Liver (tissue), 9 donors: ENCODE results near the gene BBC3. TPM values are rescaled to one million over a fixed set of nuclear protein-coding genes. Genes with fewer than 3 reads are reported as not detected.

Source experiments
- DNase-seq: peaks from one replicate; pipeline ENCODE4 v3.0.0-alpha.2; 2017; ENCODE audit warnings: low spot score
- H3K27ac ChIP-seq, 2 donors: one replicate each; pipeline ENCODE4 v1.7.0; 2013; ENCODE audit warnings: inconsistent platforms in 2 of 2, low read length in 2 of 2, control low read depth in 1 of 2, low read depth in 1 of 2, mild to moderate bottlenecking in 1 of 2
- H3K27me3 ChIP-seq, 4 donors: one replicate each; pipeline versions ENCODE4 v1.6.1 to v1.7.0; 2013; ENCODE audit warnings: low read length in 3 of 4, inconsistent platforms in 1 of 4, mild to moderate bottlenecking in 1 of 4, moderate library complexity in 1 of 4; ENCODE audit not compliant: control insufficient read depth in 4 of 4, insufficient read depth in 4 of 4
- H3K36me3 ChIP-seq, 4 donors: one replicate each; pipeline versions ENCODE4 v1.6.1 to v1.7.0; 2013; ENCODE audit warnings: low read length in 3 of 4, mild to moderate bottlenecking in 3 of 4, low read depth in 1 of 4, moderate library complexity in 1 of 4; ENCODE audit not compliant: control insufficient read depth in 4 of 4, insufficient read depth in 3 of 4
- H3K4me1 ChIP-seq, 4 donors: one replicate each; pipeline versions ENCODE4 v1.6.1 to v1.7.0; 2013; ENCODE audit warnings: low read length in 3 of 4, mild to moderate bottlenecking in 3 of 4, moderate library complexity in 1 of 4; ENCODE audit not compliant: control insufficient read depth in 4 of 4, insufficient read depth in 4 of 4
- H3K4me3 ChIP-seq, 3 donors: one replicate each; pipeline versions ENCODE4 v1.6.1 to v1.7.0; 2013; ENCODE audit warnings: low read length in 3 of 3, control low read depth in 1 of 3, low read depth in 1 of 3, mild to moderate bottlenecking in 1 of 3
- H3K9ac ChIP-seq, 2 donors: one replicate each; pipeline ENCODE4 v1.7.0; 2013; ENCODE audit warnings: low read length in 2 of 2, mild to moderate bottlenecking in 2 of 2, moderate library complexity in 2 of 2, control low read depth in 1 of 2, low read depth in 1 of 2
- H3K9me3 ChIP-seq, 4 donors: one replicate each; pipeline versions ENCODE4 v1.6.1 to v1.7.0; 2013; ENCODE audit warnings: low read length in 3 of 4; ENCODE audit not compliant: control insufficient read depth in 4 of 4
- FOXA1 ChIP-seq: IDR thresholded peaks from 2 replicates; pipeline ENCODE4 v1.6.1; 2016; ENCODE audit warnings: antibody characterized with exemption
- FOXA2 ChIP-seq: IDR thresholded peaks from 2 replicates; pipeline ENCODE4 v1.6.1; 2016; ENCODE audit warnings: antibody characterized with exemption
- GABPA ChIP-seq, 2 donors: IDR thresholded peaks in 1 of 2; conservative IDR thresholded peaks in 1 of 2; 2 replicates each; pipeline ENCODE4 v1.6.1; 2016; ENCODE audit warnings: antibody characterized with exemption in 2 of 2, mild to moderate bottlenecking in 1 of 2, moderate library complexity in 1 of 2
- HNF4A ChIP-seq, 2 donors: conservative IDR thresholded peaks; 2 replicates each; pipeline ENCODE4 v1.6.1; 2016; ENCODE audit warnings: antibody characterized with exemption in 2 of 2, mild to moderate bottlenecking in 2 of 2
- HNF4G ChIP-seq: IDR thresholded peaks from 2 replicates; pipeline ENCODE4 v1.6.1; 2016; ENCODE audit warnings: antibody characterized with exemption
- JUND ChIP-seq, 2 donors: IDR thresholded peaks; 2 replicates each; pipeline ENCODE4 v1.6.1; 2016; ENCODE audit warnings: antibody characterized with exemption in 2 of 2
- NR2F2 ChIP-seq: IDR thresholded peaks from 2 replicates; pipeline ENCODE4 v1.6.1; 2016; ENCODE audit warnings: antibody characterized with exemption
- RAD21 ChIP-seq, 2 donors: IDR thresholded peaks; 2 replicates each; pipeline ENCODE4 v1.6.1; 2016; ENCODE audit warnings: antibody characterized with exemption in 2 of 2, mild to moderate bottlenecking in 2 of 2
- RXRA ChIP-seq, 2 donors: IDR thresholded peaks; 2 replicates each; pipeline ENCODE4 v1.6.1; 2017 to 2018; ENCODE audit warnings: antibody characterized with exemption in 2 of 2, mild to moderate bottlenecking in 1 of 2
- SP1 ChIP-seq: IDR thresholded peaks from 2 replicates; pipeline ENCODE4 v1.6.1; 2018; ENCODE audit warnings: antibody characterized with exemption, mild to moderate bottlenecking
- TAF1 ChIP-seq: conservative IDR thresholded peaks from 2 replicates; pipeline ENCODE4 v1.6.1; 2016; ENCODE audit warnings: antibody characterized with exemption, mild to moderate bottlenecking
- YY1 ChIP-seq: IDR thresholded peaks from 2 replicates; pipeline ENCODE4 v1.6.1; 2016; ENCODE audit warnings: antibody characterized with exemption, mild to moderate bottlenecking
- WGBS: extraction: QIAGEN DNeasy Blood & Tissue Kit; methylation state at CpG from one replicate; pipeline ENCODE4 v1.1.7; 2013; 5-methylcytosine and 5-hydroxymethylcytosine counted together
- polyA plus RNA-seq, 2 donors: library from polyadenylated mRNA; stranded (reverse) in 1 of 2; unstranded in 1 of 2; fragments of 200-250 nt in 1 of 2; fragments of >200 nt in 1 of 2; fragmentation: Nextera tagmentation in 1 of 2; extraction: Ambion mirVana in 1 of 2; gene quantifications; one replicate each; pipeline versions ENCODE4 v1.2.1 to v1.2.3, GENCODE V29; 2013 to 2015
- total RNA-seq, 2 donors: library from RNA; depleted of rRNA; stranded (reverse); fragments of >200 nt; gene quantifications; one replicate each; pipeline ENCODE4 v1.2.3, GENCODE V29; 2014
- TF ChIP-seq, protein P1 (sequence below): IDR thresholded peaks from 2 replicates; pipeline ENCODE4 v1.6.1; 2016; ENCODE audit warnings: antibody characterized with exemption
- TF ChIP-seq, protein P2 (sequence below): fragments of 150-350 bp; IDR thresholded peaks from 2 replicates; pipeline ENCODE4 v1.5.1; 2017; ENCODE audit warnings: improper control_type of control experiment, low read depth, low read length; ENCODE audit not compliant: missing input control
- TF ChIP-seq, protein P3 (sequence below): IDR thresholded peaks from 2 replicates; pipeline ENCODE4 v1.6.1; 2016; ENCODE audit warnings: antibody characterized with exemption
- TF ChIP-seq, protein P4 (sequence below): IDR thresholded peaks from 2 replicates; pipeline ENCODE4 v1.6.1; 2016; ENCODE audit warnings: antibody characterized with exemption, mild to moderate bottlenecking
- donor health status: healthy.
- donor health status: healthy.
- donor health status: healthy.
- donor health status: healthy.
- donor health status: healthy.

Gene BBC3
- total and polyA plus RNA-seq, 4 donors, result 0.35 to 2.6 (median 1.6) TPM

DNA sequence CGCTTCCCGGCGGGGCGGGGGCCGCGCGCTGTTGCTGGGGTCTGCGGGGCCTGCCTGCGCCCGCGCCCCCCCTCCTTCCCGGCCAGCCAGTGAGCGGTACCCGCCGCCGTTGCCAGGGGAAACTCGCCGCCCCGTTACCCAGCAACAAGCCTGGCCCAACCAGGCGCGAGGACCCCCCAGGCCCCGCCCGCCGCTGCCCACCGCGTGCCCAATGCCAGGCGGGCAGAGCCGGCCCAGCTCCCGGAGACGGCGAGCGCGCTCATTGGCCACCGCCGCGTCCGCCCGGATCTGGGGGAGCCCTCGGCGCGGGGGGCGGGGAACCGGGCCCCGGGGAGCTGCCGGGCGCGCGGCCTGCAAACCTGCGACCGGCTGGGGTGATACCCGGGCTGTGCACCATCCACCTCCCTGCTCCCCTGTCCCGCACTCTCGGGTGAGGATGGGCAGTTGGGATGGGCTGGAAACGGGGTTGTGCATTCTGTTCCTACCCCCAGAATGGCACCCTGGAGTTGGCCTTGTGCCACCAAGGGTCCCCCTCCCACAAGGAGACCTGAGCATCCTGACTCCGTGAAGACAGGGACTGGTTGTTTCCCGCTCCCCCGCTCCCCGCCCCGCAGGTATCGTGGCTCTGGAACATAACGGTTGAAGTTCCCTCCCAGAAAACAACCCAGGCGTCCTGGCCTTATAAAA lies 8.8 kb upstream of the BBC3 start (continued):
- no peak for TF ChIP-seq GABPA (IDR thresholded peaks at IDR 0.05 in 1 of 2, conservative IDR thresholded peaks at IDR 0.05 in 1 of 2)
- TF ChIP-seq TAF1, result no peak
- TF ChIP-seq SP1, result no peak
- no peak for TF ChIP-seq RXRA (IDR thresholded peaks at IDR 0.05)

DNA sequence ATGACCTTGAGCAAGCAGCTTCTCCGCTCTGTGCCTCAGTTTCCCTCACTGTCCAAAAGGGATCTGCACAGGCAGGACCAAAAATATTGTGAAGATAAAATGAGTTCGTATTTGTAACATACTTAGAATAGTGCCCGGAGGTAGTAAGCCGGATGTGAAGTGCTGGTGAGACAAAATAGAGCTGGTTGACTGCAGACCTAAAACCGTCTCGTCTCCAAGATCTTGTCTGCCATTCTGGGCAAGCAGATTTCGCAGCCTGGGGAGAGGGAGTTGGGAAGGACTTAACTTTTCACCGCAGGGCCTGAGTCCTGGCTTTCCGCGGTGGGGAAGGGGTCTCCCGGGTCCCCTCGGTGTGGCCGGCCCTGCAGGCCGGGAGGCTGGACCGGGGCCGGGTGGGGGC lies 8.2 kb upstream of the BBC3 start:
- 19% methylated on average over 16 of the region's 16 CpGs for WGBS
- H3K9me3 ChIP-seq, result no peaks in the 10 kb centered on the region
- H3K27ac ChIP-seq, result no peak overlapping the region
- TF ChIP-seq FOXA2 (no peak), GABPA (IDR thresholded peaks at IDR 0.05 in 1 of 2, conservative IDR thresholded peaks at IDR 0.05 in 1 of 2) (no peak), RXRA (IDR thresholded peaks at IDR 0.05) (no peak), NR2F2 (no peak), SP1 (no peak), YY1 (no peak), FOXA1 (no peak)
- H3K36me3 ChIP-seq, result no peaks in the 10 kb centered on the region
- H3K9ac ChIP-seq, result no peak overlapping the region
- H3K4me1 ChIP-seq, result peaks cover 0 to 8% (median 6%) of the 10 kb centered on the region in 4 donors
- no peak overlapping the region for H3K4me3 ChIP-seq
- peaks cover 0 to 4% (median 0%) of the 10 kb centered on the region in 4 donors for H3K27me3 ChIP-seq
- DNase-seq, result no peak

DNA sequence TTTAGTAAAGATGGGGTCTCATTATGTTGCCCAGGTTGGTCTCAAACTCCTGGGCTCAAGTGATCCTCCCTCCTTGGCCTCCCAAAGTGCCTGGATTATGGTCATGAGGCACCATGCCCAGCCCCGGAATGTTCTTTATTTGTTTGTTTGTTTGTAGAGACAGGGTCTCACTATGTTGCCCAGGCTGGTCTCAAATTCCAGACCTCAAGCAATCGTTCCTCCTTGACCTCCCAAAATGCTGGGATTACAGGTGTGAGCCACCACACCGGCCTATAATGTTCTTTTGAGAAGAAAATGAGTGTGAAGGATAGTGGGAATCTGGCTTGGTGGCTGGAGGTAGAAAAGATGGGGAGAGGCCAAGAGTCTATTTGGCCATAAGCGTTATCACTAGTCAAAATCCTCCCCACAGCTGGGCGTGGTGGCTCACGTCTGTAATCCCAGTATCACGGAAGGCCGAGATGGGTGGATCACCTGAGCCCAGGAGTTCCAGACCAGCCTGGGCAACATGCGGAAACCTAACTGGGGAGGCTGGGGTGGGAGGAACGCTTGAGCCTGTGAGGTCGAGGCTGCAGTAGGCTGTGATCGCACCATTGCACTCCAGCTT lies 5.2 kb upstream of the BBC3 start:
- H3K4me3 ChIP-seq, result no peak overlapping the region
- no peaks in the 10 kb centered on the region for H3K36me3 ChIP-seq
- no peak for DNase-seq
- H3K4me1 ChIP-seq, result peaks cover 0 to 9% (median 6%) of the 10 kb centered on the region in 4 donors
- 87% methylated on average over 12 of the region's 12 CpGs for WGBS
- H3K9ac ChIP-seq, result no peak overlapping the region
- no peaks in the 10 kb centered on the region for H3K9me3 ChIP-seq
- no peak for TF ChIP-seq HNF4G
- TF ChIP-seq, protein P1, sequence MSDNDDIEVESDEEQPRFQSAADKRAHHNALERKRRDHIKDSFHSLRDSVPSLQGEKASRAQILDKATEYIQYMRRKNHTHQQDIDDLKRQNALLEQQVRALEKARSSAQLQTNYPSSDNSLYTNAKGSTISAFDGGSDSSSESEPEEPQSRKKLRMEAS, result no peak
- no peak overlapping the region for H3K27ac ChIP-seq
- no peaks in the 10 kb centered on the region for H3K27me3 ChIP-seq

DNA sequence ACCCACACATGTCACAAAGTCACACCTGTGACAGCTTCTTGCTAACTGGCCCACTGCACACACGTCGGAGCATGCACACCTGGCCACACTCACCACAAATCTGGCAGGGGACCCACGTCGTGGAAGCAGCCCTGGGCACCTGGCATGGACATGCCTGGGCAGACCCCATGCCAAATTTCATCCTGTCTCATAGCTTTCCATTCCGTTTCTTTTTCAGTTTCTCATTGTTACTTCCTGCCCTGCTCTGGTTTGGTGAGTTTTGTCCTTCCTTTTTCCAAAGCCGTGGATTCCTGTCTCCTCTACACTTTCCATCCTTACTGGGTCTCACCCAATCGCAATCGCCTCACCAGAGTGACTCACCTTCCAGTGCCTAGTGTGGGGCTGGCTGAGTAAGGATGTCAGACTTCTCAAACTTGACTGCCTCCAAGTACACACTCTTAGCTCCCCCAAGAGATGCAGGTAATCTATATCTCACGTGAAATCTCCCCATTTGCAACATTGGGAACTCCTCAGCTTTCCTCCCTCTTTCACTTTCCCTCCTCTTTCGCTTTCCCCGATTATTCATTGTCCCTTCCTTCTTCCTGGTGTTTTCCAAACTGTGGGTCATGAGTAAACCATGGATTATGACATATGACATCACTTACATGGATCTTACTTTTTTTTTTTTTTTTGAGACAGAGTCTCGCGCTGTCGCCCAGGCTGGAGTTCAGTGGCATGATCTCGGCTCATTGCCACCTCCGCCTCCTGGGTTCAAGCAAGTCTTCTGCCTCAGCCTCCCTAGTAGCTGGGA lies 1.6 kb upstream of the BBC3 start:
- Histone ChIP-seq H3K4me3 (no peak overlapping the region), H3K27me3 (no peaks in the 10 kb centered on the region), H3K9me3 (no peaks in the 10 kb centered on the region), H3K9ac (no peak overlapping the region), H3K36me3 (no peaks in the 10 kb centered on the region), H3K27ac (peak overlapping the region in 1 of 2 donors; percentile 34), H3K4me1 (peaks cover 5 to 31% (median 18%) of the 10 kb centered on the region in 4 donors)
- TF ChIP-seq, protein P2, sequence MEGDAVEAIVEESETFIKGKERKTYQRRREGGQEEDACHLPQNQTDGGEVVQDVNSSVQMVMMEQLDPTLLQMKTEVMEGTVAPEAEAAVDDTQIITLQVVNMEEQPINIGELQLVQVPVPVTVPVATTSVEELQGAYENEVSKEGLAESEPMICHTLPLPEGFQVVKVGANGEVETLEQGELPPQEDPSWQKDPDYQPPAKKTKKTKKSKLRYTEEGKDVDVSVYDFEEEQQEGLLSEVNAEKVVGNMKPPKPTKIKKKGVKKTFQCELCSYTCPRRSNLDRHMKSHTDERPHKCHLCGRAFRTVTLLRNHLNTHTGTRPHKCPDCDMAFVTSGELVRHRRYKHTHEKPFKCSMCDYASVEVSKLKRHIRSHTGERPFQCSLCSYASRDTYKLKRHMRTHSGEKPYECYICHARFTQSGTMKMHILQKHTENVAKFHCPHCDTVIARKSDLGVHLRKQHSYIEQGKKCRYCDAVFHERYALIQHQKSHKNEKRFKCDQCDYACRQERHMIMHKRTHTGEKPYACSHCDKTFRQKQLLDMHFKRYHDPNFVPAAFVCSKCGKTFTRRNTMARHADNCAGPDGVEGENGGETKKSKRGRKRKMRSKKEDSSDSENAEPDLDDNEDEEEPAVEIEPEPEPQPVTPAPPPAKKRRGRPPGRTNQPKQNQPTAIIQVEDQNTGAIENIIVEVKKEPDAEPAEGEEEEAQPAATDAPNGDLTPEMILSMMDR, result no peak
- TF ChIP-seq, protein P3, sequence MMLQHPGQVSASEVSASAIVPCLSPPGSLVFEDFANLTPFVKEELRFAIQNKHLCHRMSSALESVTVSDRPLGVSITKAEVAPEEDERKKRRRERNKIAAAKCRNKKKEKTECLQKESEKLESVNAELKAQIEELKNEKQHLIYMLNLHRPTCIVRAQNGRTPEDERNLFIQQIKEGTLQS, result no peak
- TF ChIP-seq RAD21 (IDR thresholded peaks at IDR 0.05) (no peak), YY1 (no peak), FOXA1 (no peak), TAF1 (no peak), HNF4A (conservative IDR thresholded peaks at IDR 0.05) (no peak), NR2F2 (no peak), HNF4G (no peak), FOXA2 (no peak), JUND (IDR thresholded peaks at IDR 0.05) (no peak), SP1 (no peak)
- TF ChIP-seq, protein P4, sequence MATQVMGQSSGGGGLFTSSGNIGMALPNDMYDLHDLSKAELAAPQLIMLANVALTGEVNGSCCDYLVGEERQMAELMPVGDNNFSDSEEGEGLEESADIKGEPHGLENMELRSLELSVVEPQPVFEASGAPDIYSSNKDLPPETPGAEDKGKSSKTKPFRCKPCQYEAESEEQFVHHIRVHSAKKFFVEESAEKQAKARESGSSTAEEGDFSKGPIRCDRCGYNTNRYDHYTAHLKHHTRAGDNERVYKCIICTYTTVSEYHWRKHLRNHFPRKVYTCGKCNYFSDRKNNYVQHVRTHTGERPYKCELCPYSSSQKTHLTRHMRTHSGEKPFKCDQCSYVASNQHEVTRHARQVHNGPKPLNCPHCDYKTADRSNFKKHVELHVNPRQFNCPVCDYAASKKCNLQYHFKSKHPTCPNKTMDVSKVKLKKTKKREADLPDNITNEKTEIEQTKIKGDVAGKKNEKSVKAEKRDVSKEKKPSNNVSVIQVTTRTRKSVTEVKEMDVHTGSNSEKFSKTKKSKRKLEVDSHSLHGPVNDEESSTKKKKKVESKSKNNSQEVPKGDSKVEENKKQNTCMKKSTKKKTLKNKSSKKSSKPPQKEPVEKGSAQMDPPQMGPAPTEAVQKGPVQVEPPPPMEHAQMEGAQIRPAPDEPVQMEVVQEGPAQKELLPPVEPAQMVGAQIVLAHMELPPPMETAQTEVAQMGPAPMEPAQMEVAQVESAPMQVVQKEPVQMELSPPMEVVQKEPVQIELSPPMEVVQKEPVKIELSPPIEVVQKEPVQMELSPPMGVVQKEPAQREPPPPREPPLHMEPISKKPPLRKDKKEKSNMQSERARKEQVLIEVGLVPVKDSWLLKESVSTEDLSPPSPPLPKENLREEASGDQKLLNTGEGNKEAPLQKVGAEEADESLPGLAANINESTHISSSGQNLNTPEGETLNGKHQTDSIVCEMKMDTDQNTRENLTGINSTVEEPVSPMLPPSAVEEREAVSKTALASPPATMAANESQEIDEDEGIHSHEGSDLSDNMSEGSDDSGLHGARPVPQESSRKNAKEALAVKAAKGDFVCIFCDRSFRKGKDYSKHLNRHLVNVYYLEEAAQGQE, result no peak
- TF ChIP-seq, protein P1, result no peak
- WGBS, result 60% methylated on average over 16 of the region's 16 CpGs
- no peak for DNase-seq
